Measurements from ENCODE around the gene CHKB. TPM values are rescaled to one million over a fixed set of nuclear protein-coding genes. Genes with fewer than 3 reads are reported as not detected.

The CHKB gene
- total and polyA plus RNA-seq, 10 of the 15 experiments (the other 5 are each of a cell fraction or from before 2014, with no cell fraction given) = 10.0 to 93.9 (median 57.0) TPM

- TF ChIP-seq, protein P1, sequence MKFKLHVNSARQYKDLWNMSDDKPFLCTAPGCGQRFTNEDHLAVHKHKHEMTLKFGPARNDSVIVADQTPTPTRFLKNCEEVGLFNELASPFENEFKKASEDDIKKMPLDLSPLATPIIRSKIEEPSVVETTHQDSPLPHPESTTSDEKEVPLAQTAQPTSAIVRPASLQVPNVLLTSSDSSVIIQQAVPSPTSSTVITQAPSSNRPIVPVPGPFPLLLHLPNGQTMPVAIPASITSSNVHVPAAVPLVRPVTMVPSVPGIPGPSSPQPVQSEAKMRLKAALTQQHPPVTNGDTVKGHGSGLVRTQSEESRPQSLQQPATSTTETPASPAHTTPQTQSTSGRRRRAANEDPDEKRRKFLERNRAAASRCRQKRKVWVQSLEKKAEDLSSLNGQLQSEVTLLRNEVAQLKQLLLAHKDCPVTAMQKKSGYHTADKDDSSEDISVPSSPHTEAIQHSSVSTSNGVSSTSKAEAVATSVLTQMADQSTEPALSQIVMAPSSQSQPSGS (IDR thresholded peaks at IDR 0.05; ENCODE audit: low read length) = peak; percentile 71; the same call in 1 of the 2 replicates
- TF ChIP-seq NFIC (IDR thresholded peaks at IDR 0.05; ENCODE audit: low read depth, low read length) (no peak), NBN (IDR thresholded peaks at IDR 0.05) (0 out of 2 replicates have a peak, but pooled peaks have one; percentile 45), PRDM15 (CRISPR knock-in tag; IDR thresholded peaks at IDR 0.05) (peak; percentile 79), SMARCA5 (IDR thresholded peaks at IDR 0.05) (peak; percentile 5; the same call in 1 of the 2 replicates)
Observed at GRCh38 chr22:50621356-50621880, 38.8 kb upstream of the CHKB start (continued).

Measured in GM12878 (cell line).